ENCODE data around the gene ITPKB. TPM values are rescaled to one million over a fixed set of nuclear protein-coding genes. Genes with fewer than 3 reads are reported as not detected.
A peak's percentile ranks its signal among the peaks of the same experiment; 100 is the strongest.

Gene ITPKB
- total and polyA plus RNA-seq, 3 experiments from 2014 or later: 37.7 to 50.1 (median 39.6) TPM

DNA sequence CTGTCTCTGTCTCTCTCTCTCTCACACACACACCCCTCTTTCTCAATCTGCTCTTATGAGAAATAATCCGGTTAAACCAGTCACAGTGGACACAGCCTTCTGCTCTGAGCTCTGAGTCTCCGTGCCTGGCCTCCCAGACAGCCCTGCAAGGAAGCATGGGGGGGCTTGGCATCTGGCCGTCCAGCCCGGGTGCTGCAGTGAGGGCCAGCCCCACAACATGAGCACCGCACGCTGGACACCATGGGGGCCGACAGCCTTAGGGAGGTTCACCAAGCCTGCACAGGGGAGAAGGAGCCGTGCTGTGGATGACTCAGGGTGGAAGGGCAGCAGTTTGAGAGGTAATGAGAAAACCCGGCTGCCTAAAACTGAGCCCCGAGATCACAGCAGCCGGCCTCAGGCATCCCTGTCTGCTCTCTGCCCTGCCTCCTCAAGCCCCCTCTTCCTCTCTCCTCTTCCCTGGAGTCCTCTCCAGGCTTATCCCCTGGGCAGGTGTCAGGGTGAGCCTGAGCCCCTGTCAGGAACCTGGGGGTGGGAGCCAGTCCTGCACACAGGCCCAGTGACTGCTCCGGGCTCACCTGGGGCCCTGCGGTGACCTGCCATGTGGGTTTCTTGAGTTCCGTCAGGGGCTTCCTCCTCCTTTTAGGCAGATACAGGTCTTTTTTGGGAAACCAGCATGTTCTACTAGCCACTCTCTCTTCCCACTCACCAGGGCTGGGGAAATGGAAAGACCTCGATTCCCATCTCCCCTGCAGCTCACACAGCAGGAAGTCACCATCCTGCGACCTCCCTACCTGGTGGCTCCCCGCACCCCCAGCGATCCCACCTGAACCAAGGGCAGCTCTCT is 92.8 kb downstream of the ITPKB start:
- Mint-ChIP-seq H3K4me3 (peak overlapping the region in 3 of 7 donors; percentile 26 to 39 (median 28)), H3K36me3 (peaks cover 0 to 90% (median 5%) of the 10 kb centered on the region in 3 donors), H3K9me3 (no peaks in the 10 kb centered on the region), H3K27me3 (peaks cover 0 to 1% of the 10 kb centered on the region in 2 donors), H3K4me1 (peaks cover 3 to 67% (median 66%) of the 10 kb centered on the region in 3 donors), H3K27ac (peak overlapping the region in 7 of 8 donors; percentile 45 to 95 (median 81))
- no peak overlapping the region for H3K27ac ChIP-seq (ENCODE audit: low read depth, low read length)
- H3K4me3 ChIP-seq (ENCODE audit: low read length): no peak overlapping the region
- peaks cover 68% of the 10 kb centered on the region for H3K4me1 ChIP-seq (ENCODE audit: insufficient read depth, low read length)
- peaks cover 44% of the 10 kb centered on the region for H3K36me3 ChIP-seq (ENCODE audit: insufficient read depth, low read length)
- peak in 1 of 5 donors; percentile 38 for DNase-seq
- POLR2A ChIA-PET: interaction anchor here (1.4 kb wide), 1 partner anchor 41 kb away, joined by 3 read pairs; no protein-coding TSS in a partner anchor
- H3K27me3 ChIP-seq (ENCODE audit: insufficient read depth, low read length, poor library complexity, severe bottlenecking): no peaks in the 10 kb centered on the region
- no peaks in the 10 kb centered on the region for H3K9me3 ChIP-seq (ENCODE audit: low read length)
- CTCF ChIA-PET: interaction anchor here (1.5 kb wide), 1 partner anchor 41 kb away, joined by 3 read pairs; no protein-coding TSS in a partner anchor

DNA sequence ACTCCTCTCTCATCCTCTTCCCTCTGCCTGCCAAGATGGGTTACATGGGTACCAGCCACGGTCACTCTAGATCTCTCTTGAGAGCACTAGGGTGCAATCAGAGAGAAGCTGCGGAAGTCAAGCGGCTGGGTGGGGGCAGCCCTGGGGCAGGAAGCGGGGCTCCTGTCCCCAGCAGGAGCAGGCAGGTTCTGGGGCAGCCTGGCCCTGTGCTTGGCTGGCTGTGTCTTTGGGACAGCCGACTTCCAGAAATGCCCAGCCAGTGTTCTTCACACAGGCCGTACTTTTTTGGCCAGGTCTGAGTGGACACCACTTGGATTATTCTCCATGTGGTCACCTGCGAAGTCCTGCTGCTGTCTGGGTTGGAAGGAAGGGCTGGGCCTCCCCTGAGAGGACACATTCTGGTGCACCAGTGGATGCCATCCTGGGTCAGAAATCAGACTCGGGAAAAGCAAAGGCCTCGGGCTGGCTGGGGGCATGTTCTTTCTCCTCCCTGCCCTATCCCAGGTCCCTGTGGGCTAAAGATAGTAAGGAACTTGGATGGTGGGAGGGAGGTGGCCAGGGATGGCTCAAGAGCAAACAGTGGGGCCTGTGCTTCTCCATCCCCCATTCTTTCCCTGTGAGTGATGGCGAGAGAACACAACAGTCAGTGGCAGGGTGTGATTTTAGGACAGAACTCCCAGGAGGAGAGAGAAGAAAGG is 93.7 kb downstream of the ITPKB start:
- Histone ChIP-seq H3K9me3 (ENCODE audit: low read length) (no peaks in the 10 kb centered on the region), H3K4me1 (ENCODE audit: insufficient read depth, low read length) (peaks cover 60% of the 10 kb centered on the region), H3K4me3 (ENCODE audit: low read length) (no peak overlapping the region), H3K36me3 (ENCODE audit: insufficient read depth, low read length) (peaks cover 52% of the 10 kb centered on the region), H3K27me3 (ENCODE audit: insufficient read depth, low read length, poor library complexity, severe bottlenecking) (no peaks in the 10 kb centered on the region), H3K27ac (ENCODE audit: low read depth, low read length) (no peak overlapping the region)
- Mint-ChIP-seq H3K36me3 (peaks cover 0 to 92% (median 5%) of the 10 kb centered on the region in 3 donors), H3K27ac (peak overlapping the region; percentile 75 to 95 (median 84)), H3K4me3 (peak overlapping the region in 6 of 7 donors; percentile 3 to 63 (median 44)), H3K4me1 (peaks cover 4 to 61% (median 58%) of the 10 kb centered on the region in 3 donors), H3K9me3 (no peaks in the 10 kb centered on the region), H3K27me3 (peaks cover 0 to 1% of the 10 kb centered on the region in 2 donors)
- ChIA-PET CTCF (interaction anchor here (1.1 to 4.1 kb wide), 5 partner anchors 8 to 184 kb away, joined by 3 to 23 read pairs (median 8); no protein-coding TSS in a partner anchor), POLR2A (interaction anchor here (2.1 kb wide), 1 partner anchor 8 kb away, joined by 8 read pairs; no protein-coding TSS in a partner anchor)
- DNase-seq: peak in 1 of 5 donors; percentile 52

DNA sequence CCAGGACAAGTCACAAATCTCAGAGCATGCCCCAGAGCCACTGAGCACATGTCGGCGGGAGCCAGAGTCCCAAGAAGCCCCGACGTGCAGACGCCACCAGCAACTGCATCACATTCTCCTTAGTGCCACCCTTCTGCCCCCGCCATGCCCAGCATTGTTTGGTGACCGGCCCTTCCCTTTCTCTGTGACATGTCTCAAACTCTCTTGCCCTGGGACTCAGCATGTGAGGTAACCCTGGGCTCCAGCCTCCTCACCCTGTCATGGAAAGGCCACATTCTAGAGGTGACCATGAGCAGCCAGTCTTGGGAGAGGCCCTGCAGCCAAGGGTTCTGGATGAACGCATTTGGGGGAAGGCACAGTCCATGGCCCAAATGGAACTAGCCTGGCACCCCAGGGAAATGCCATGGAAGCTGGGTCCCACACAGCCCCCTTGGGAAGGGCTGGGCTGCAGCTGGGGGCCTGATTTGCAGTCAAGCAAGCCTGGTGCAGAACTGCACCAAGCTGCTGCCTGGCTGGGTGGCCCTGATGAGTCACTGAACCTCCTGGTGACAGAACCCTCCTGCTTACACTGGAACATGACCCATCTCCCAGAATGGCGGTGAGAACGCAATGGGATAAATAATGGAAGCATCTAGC is 94.4 kb downstream of the ITPKB start:
- no peak overlapping the region for H3K4me3 ChIP-seq (ENCODE audit: low read length)
- Mint-ChIP-seq H3K9me3 (no peaks in the 10 kb centered on the region), H3K4me1 (peaks cover 6 to 53% (median 53%) of the 10 kb centered on the region in 3 donors), H3K27ac (peak overlapping the region; percentile 67 to 95 (median 92)), H3K4me3 (peak overlapping the region in 6 of 7 donors; percentile 26 to 76 (median 61)), H3K27me3 (peaks cover 0 to 1% of the 10 kb centered on the region in 2 donors), H3K36me3 (peaks cover 0 to 96% (median 5%) of the 10 kb centered on the region in 3 donors)
- peaks cover 59% of the 10 kb centered on the region for H3K36me3 ChIP-seq (ENCODE audit: insufficient read depth, low read length)
- no peaks in the 10 kb centered on the region for H3K9me3 ChIP-seq (ENCODE audit: low read length)
- ChIA-PET POLR2A (interaction anchor here (0.8 to 2.1 kb wide), 3 partner anchors 9 to 92 kb away, joined by 3 to 8 read pairs (median 4); no protein-coding TSS in a partner anchor), CTCF (interaction anchor here (0.8 to 4.1 kb wide), 14 partner anchors 9 to 185 kb away, joined by 3 to 23 read pairs (median 3); partner anchors contain the start of gene ITPKB)
- H3K4me1 ChIP-seq (ENCODE audit: insufficient read depth, low read length): peaks cover 54% of the 10 kb centered on the region
- DNase-seq: peak in 1 of 5 donors; percentile 48
- H3K27ac ChIP-seq (ENCODE audit: low read depth, low read length): no peak overlapping the region
- no peaks in the 10 kb centered on the region for H3K27me3 ChIP-seq (ENCODE audit: insufficient read depth, low read length, poor library complexity, severe bottlenecking)

DNA sequence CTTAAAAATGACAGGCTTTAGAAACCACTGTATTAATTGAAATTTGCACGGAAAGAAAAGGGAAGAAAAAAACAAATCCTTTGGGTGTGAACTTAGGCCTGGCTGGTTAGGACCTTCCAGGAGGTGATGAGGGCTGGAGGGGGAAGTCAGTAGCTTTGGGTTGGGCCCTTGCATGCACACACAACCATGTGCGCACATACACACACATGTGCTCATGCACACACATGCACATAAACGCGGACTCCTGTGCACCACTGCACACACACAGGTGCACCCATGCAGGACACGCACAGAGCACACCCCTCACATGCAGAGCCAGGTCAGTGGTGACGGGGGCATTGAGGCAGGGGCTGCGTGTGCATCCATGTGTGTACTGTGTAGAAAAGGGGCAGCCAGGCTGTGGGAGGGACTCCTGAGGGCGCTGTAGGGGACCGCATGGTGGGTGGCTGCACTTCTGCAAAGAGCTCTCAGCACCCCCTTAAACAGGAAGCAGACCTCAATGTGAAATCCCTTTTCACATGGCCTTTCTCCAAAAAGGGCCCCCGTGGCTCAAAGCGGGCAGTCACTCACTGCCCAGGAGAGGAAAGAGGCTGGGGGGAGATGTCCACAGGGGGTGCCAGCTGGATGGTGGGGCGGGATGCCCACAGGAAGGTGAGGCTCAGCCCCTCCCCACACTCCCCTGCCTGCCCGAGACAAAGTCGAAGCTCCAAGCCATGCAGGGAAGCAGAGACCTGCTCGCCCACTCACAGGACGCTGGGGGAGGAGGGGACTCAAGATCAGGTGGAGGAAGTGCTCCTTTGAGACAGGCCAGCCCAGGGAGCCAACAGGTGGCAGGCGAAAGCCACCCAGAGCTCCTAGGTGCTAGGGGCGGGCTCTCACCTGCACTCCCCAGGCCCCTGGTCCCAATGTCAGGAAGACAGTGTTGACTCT is 95.2 kb downstream of the ITPKB start:
- Mint-ChIP-seq H3K36me3 (peaks cover 0 to 97% (median 0%) of the 10 kb centered on the region in 3 donors), H3K4me3 (peak overlapping the region in 6 of 7 donors; percentile 26 to 76 (median 61)), H3K27ac (peak overlapping the region; percentile 67 to 93 (median 90)), H3K9me3 (no peaks in the 10 kb centered on the region), H3K27me3 (no peaks in the 10 kb centered on the region), H3K4me1 (peaks cover 6 to 46% (median 46%) of the 10 kb centered on the region in 3 donors)
- Histone ChIP-seq H3K36me3 (ENCODE audit: insufficient read depth, low read length) (peaks cover 56% of the 10 kb centered on the region), H3K4me3 (ENCODE audit: low read length) (no peak overlapping the region), H3K4me1 (ENCODE audit: insufficient read depth, low read length) (peaks cover 54% of the 10 kb centered on the region), H3K27me3 (ENCODE audit: insufficient read depth, low read length, poor library complexity, severe bottlenecking) (no peaks in the 10 kb centered on the region), H3K9me3 (ENCODE audit: low read length) (no peaks in the 10 kb centered on the region), H3K27ac (ENCODE audit: low read depth, low read length) (no peak overlapping the region)
- POLR2A ChIA-PET: interaction anchor here (0.6 to 2.1 kb wide), 5 partner anchors 9 to 93 kb away, joined by 3 to 8 read pairs (median 3); no protein-coding TSS in a partner anchor
- peak in 3 of 5 donors; percentile 23 to 68 (median 62) for DNase-seq
- CTCF ChIA-PET: interaction anchor here (0.8 to 4.1 kb wide), 16 partner anchors 9 to 185 kb away, joined by 3 to 23 read pairs (median 4); partner anchors contain the start of gene ITPKB

DNA sequence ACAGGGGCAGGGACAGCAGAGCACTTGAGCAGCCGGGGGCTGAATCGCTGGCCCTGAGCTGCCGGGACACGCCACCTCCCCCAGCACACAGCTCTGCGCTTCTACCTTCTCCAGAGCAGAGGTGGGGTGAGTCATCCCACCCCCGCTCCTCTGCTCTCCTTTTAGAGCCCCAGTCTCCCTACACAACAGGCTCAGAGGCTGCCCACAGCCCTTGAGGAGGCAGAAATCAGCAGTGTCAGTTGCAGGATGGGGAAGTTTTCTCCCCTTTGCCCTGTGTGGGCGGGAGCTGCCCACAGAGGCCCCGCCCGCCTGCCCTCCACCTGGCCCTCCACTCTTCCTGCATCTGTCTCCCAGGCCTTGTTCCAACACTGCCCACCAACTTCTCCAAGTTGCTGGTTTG is 95.9 kb downstream of the ITPKB start:
- peak in 1 of 5 donors; percentile 62 for DNase-seq
- peaks cover 55% of the 10 kb centered on the region for H3K36me3 ChIP-seq (ENCODE audit: insufficient read depth, low read length)
- peak overlapping the region in 5 of 7 donors; percentile 24 to 76 (median 59) for H3K4me3 Mint-ChIP-seq
- no peak overlapping the region for H3K27ac ChIP-seq (ENCODE audit: low read depth, low read length)
- no peak overlapping the region for H3K4me3 ChIP-seq (ENCODE audit: low read length)
- no peaks in the 10 kb centered on the region for H3K9me3 Mint-ChIP-seq
- peaks cover 54% of the 10 kb centered on the region for H3K4me1 ChIP-seq (ENCODE audit: insufficient read depth, low read length)
- H3K27ac Mint-ChIP-seq: peak overlapping the region; percentile 67 to 93 (median 90)
- no peaks in the 10 kb centered on the region for H3K27me3 Mint-ChIP-seq
- no peaks in the 10 kb centered on the region for H3K9me3 ChIP-seq (ENCODE audit: low read length)
- H3K4me1 Mint-ChIP-seq: peaks cover 9 to 42% (median 41%) of the 10 kb centered on the region in 3 donors
- ChIA-PET POLR2A (interaction anchor here (1.3 to 1.4 kb wide), 2 partner anchors 19 to 94 kb away, joined by 3 to 4 read pairs; no protein-coding TSS in a partner anchor), CTCF (interaction anchor here (1.0 to 4.1 kb wide), 10 partner anchors 8 to 186 kb away, joined by 3 to 23 read pairs (median 4); no protein-coding TSS in a partner anchor)
- no peaks in the 10 kb centered on the region for H3K27me3 ChIP-seq (ENCODE audit: insufficient read depth, low read length, poor library complexity, severe bottlenecking)
- H3K36me3 Mint-ChIP-seq: peaks cover 0 to 97% (median 0%) of the 10 kb centered on the region in 3 donors

DNA sequence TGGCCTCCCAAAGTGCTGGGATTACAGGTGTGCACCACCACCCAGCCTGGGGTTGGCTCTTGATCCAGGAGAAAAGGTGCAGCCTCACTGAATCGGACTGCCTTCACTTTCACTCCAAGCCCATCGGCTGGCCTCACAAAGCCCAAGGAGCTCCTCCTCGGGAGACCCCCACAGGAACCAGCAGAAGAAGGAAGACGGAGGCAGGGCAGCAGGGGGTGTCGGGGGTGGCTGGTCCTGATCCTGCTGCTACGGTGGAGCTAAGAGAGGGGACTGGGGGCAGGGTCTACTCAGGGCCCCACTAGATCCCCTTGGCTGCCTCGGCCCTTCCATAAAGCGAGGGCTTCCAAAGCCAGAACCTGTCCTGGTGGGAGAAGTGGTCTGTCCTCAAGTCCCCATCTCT is 96.7 kb downstream of the ITPKB start:
- peaks cover 0 to 97% (median 0%) of the 10 kb centered on the region in 3 donors for H3K36me3 Mint-ChIP-seq
- Histone ChIP-seq H3K9me3 (ENCODE audit: low read length) (no peaks in the 10 kb centered on the region), H3K27ac (ENCODE audit: low read depth, low read length) (no peak overlapping the region), H3K36me3 (ENCODE audit: insufficient read depth, low read length) (peaks cover 52% of the 10 kb centered on the region), H3K4me1 (ENCODE audit: insufficient read depth, low read length) (peaks cover 51% of the 10 kb centered on the region), H3K4me3 (ENCODE audit: low read length) (no peak overlapping the region), H3K27me3 (ENCODE audit: insufficient read depth, low read length, poor library complexity, severe bottlenecking) (no peaks in the 10 kb centered on the region)
- POLR2A ChIA-PET: interaction anchor here (1.0 kb wide), 1 partner anchor 11 kb away, joined by 5 read pairs; no protein-coding TSS in a partner anchor
- CTCF ChIA-PET: interaction anchor here (1.0 to 4.1 kb wide), 10 partner anchors 8 to 217 kb away, joined by 3 to 23 read pairs (median 4); no protein-coding TSS in a partner anchor
- H3K27me3 Mint-ChIP-seq: no peaks in the 10 kb centered on the region
- no peak overlapping the region for H3K4me3 Mint-ChIP-seq
- peak in 1 of 5 donors; percentile 36 for DNase-seq
- no peaks in the 10 kb centered on the region for H3K9me3 Mint-ChIP-seq
- H3K27ac Mint-ChIP-seq: peak overlapping the region in 7 of 8 donors; percentile 29 to 91 (median 77)
- H3K4me1 Mint-ChIP-seq: peaks cover 15 to 42% (median 41%) of the 10 kb centered on the region in 3 donors
